Psoas muscle (tissue), 8 donors: ENCODE results near the gene KLHL29. TPM values are rescaled to one million over a fixed set of nuclear protein-coding genes. Genes with fewer than 3 reads are reported as not detected.

Experiments
- ATAC-seq, 4 donors: fragments of 200-7000 bp; cut with Tn5 transposase; one replicate each; pipeline ENCODE4 v1.9.1; 2020; ENCODE audit warnings: moderate library complexity in 3 of 4, mild to moderate bottlenecking in 2 of 4
- DNase-seq, 2 donors: peaks; one replicate each; pipeline ENCODE4 v3.0.0-alpha.2; 2020
- H3K27ac ChIP-seq: fragments of 200-600 bp; one replicate; pipeline ENCODE4 v1.8.0; 2022
- H3K27me3 ChIP-seq, 3 donors: fragments of 200-600 bp in 1 of 3; one replicate each; pipeline versions ENCODE4 v1.6.1 to v1.8.0; 2013 to 2022; ENCODE audit warnings: low read length in 2 of 3, mild to moderate bottlenecking in 2 of 3, moderate library complexity in 1 of 3; ENCODE audit not compliant: insufficient read depth in 3 of 3
- H3K36me3 ChIP-seq, 2 donors: fragments of 200-600 bp in 1 of 2; one replicate each; pipeline versions ENCODE4 v1.6.1 to v1.8.0; 2013 to 2022; ENCODE audit warnings: low read depth in 1 of 2, mild to moderate bottlenecking in 1 of 2, moderate library complexity in 1 of 2; ENCODE audit not compliant: insufficient read depth in 1 of 2
- H3K4me1 ChIP-seq: fragments of 200-600 bp; one replicate; pipeline ENCODE4 v1.8.0; 2022
- H3K4me3 ChIP-seq: fragments of 200-600 bp; one replicate; pipeline ENCODE4 v1.8.0; 2022; ENCODE audit warnings: mild to moderate bottlenecking
- H3K9me3 ChIP-seq: fragments of 200-600 bp; one replicate; pipeline ENCODE4 v1.8.0; 2022
- CTCF ChIP-seq: fragments of 200-600 bp; IDR thresholded peaks from one replicate; pipeline ENCODE4 v1.8.0; 2022; ENCODE audit warnings: antibody characterized with exemption
- WGBS, 3 donors: extraction: QIAGEN DNeasy Blood & Tissue Kit; methylation state at CpG; one replicate each; pipeline versions ENCODE4 v1.1.6 to v1.1.7; 2013; 5-methylcytosine and 5-hydroxymethylcytosine counted together
- intact Hi-C, 2 donors: fragments of 100-400 bp; cut with DNase I; formaldehyde crosslinking; loops; one replicate each; pipeline versions ENCODE4 v1.11.0 to v1.14.2; 2022
- polyA plus RNA-seq, 3 donors: library from polyadenylated mRNA; stranded (reverse); fragments of 200-250 nt; gene quantifications; one replicate each; pipeline ENCODE4 v1.2.3, GENCODE V29; 2013
- total RNA-seq, 4 donors: library from RNA; stranded (reverse); fragmentation: NEBNext Ultra II Directional in 2 of 4; extraction: Animal tissue kit (Norgen Biotek cat#: 25700) in 2 of 4; gene quantifications; one replicate each; pipeline versions ENCODE4 v1.2.1 to v1.2.4, GENCODE V29; 2021 to 2023
- donor health status: healthy with polysubstance abuse.
- donor health status: DM: no; HTN: no; CAD: no; lungs with moderate emphysema.
- donor health status: Bipolar disorder and iron deficiency.
- donor health status: healthy.
- donor health status: DM: yes; HTN: yes; CAD: no.
- donor health status: DM: no; HTN: no; CAD: no.
- donor health status: DM: no; HTN: no; CAD: no.
- donor health status: DM: yes; HTN: yes; CAD: no.

Gene KLHL29
- total and polyA plus RNA-seq, 7 donors: 4.4 to 14.1 (median 6.8) TPM

GRCh38 chr2:23626701-23627230 is 241.8 kb downstream of the KLHL29 start:
- Histone ChIP-seq H3K4me1 (no peaks in the 10 kb centered on the region), H3K27ac (no peak overlapping the region), H3K36me3 (no peaks in the 10 kb centered on the region), H3K4me3 (no peak overlapping the region), H3K27me3 (no peaks in the 10 kb centered on the region), H3K9me3 (peaks cover 8% of the 10 kb centered on the region)
- DNase-seq (peak in 1 of 2 donors; percentile 52), ATAC-seq (no peak)
- intact Hi-C loops: no loop called here
- TF ChIP-seq CTCF: no peak
- WGBS, 3 donors: 94 to 97% (median 95%) methylated on average over 17 of the region's 17 CpGs

- no peak for ATAC-seq
- 88 to 93% (median 89%) methylated on average over 30 of the region's 30 CpGs for WGBS, 3 donors
- no peaks in the 10 kb centered on the region for H3K27me3 ChIP-seq
- peaks cover 8% of the 10 kb centered on the region for H3K9me3 ChIP-seq
- no peak overlapping the region for H3K27ac ChIP-seq
- H3K36me3 ChIP-seq: no peaks in the 10 kb centered on the region
- TF ChIP-seq CTCF: no peak
- intact Hi-C loops: no loop called here
- no peaks in the 10 kb centered on the region for H3K4me1 ChIP-seq
- H3K4me3 ChIP-seq: no peak overlapping the region
- DNase-seq: peak in 1 of 2 donors; percentile 38
Measured at GRCh38 chr2:23627236-23628009, 242.4 kb downstream of the KLHL29 start.

- DNase-seq: peak in 1 of 2 donors; percentile 44
- H3K9me3 ChIP-seq: peaks cover 3% of the 10 kb centered on the region
- H3K27me3 ChIP-seq: no peaks in the 10 kb centered on the region
- no peaks in the 10 kb centered on the region for H3K4me1 ChIP-seq
- 91 to 93% (median 92%) methylated on average over 28 of the region's 28 CpGs for WGBS, 3 donors
- no peak for TF ChIP-seq CTCF
- no peak for ATAC-seq
- no peaks in the 10 kb centered on the region for H3K36me3 ChIP-seq
- intact Hi-C loops: no loop called here
- no peak overlapping the region for H3K27ac ChIP-seq
- no peak overlapping the region for H3K4me3 ChIP-seq
Measured at GRCh38 chr2:23628926-23629771, 244.2 kb downstream of the KLHL29 start.

GRCh38 chr2:23629772-23630480 is 244.9 kb downstream of the KLHL29 start:
- no peaks in the 10 kb centered on the region for H3K9me3 ChIP-seq
- peak in 1 of 2 donors; percentile 16 for DNase-seq
- WGBS, 3 donors: 85 to 91% (median 86%) methylated on average over 16 of the region's 16 CpGs
- H3K27me3 ChIP-seq: no peaks in the 10 kb centered on the region
- no peaks in the 10 kb centered on the region for H3K36me3 ChIP-seq
- H3K4me3 ChIP-seq: no peak overlapping the region
- intact Hi-C loops: no loop called here
- ATAC-seq: no peak
- H3K4me1 ChIP-seq: no peaks in the 10 kb centered on the region
- H3K27ac ChIP-seq: no peak overlapping the region
- TF ChIP-seq CTCF: no peak
